NK-92 (cell line): Measurements from ENCODE around the gene CLCF1.
A peak's percentile ranks its signal among the peaks of the same experiment; 100 is the strongest.
"Not testable (repeated sequence)": the region's sequence is repeated elsewhere in the genome, so short reads cannot be mapped to it uniquely, and the experiment has no call there.

Source experiments
- DNase-seq: peaks from one replicate; lab custom pipeline; 2025; ENCODE audit not compliant: unreplicated experiment; lab: John Stamatoyannopoulos, UW

Gene CLCF1

GRCh38 chr11:67409261-67409666, 35.9 kb upstream of the CLCF1 start:
- DNase-seq = no peak

GRCh38 chr11:67408437-67409200, 35.2 kb upstream of the CLCF1 start:
- no peak for DNase-seq

GRCh38 chr11:67407688-67408163, 34.3 kb upstream of the CLCF1 start:
- no peak for DNase-seq

- no peak for DNase-seq
Observed at GRCh38 chr11:67406969-67407687, 33.7 kb upstream of the CLCF1 start.

GRCh38 chr11:67406420-67406968, 33.1 kb upstream of the CLCF1 start:
- no peak for DNase-seq

GRCh38 chr11:67405688-67406339, 32.4 kb upstream of the CLCF1 start:
- no peak for DNase-seq

GRCh38 chr11:67405196-67405567, 31.8 kb upstream of the CLCF1 start:
- DNase-seq = no peak

- DNase-seq = no peak
Observed at GRCh38 chr11:67404515-67405195, 31.3 kb upstream of the CLCF1 start.

GRCh38 chr11:67403085-67403484, 29.7 kb upstream of the CLCF1 start:
- not testable (repeated sequence) for DNase-seq

GRCh38 chr11:67402192-67402839, 28.9 kb upstream of the CLCF1 start:
- not testable (repeated sequence) for DNase-seq

- DNase-seq = peak; percentile 47
Observed at GRCh38 chr11:67401495-67402191, 28.2 kb upstream of the CLCF1 start, which contains the start of gene PPP1CA. Gene PPP1CA, minus strand, starts transcription at chr11:67401858. Its CDS starts 76 bp downstream, at chr11:67401782.

GRCh38 chr11:67400942-67401494, 27.6 kb upstream of the CLCF1 start:
- no peak for DNase-seq

GRCh38 chr11:67400251-67400941, 27.0 kb upstream of the CLCF1 start:
- no peak for DNase-seq

GRCh38 chr11:67398661-67399563, 25.5 kb upstream of the CLCF1 start:
- DNase-seq = no peak

GRCh38 chr11:67397986-67398660, 24.7 kb upstream of the CLCF1 start:
- DNase-seq = no peak

- no peak for DNase-seq
Observed at GRCh38 chr11:67397536-67397935, 24.1 kb upstream of the CLCF1 start.
